SK-N-SH (cell line): ENCODE data around the gene HBQ1. TPM values are rescaled to one million over a fixed set of nuclear protein-coding genes. Genes with fewer than 3 reads are reported as not detected.
"Not testable (repeated sequence)": the region's sequence is repeated elsewhere in the genome, so short reads cannot be mapped to it uniquely, and the experiment has no call there.

Experiments used
- CTCF ChIA-PET: fragments of 300-600, 350-600 bp; formaldehyde crosslinking; extraction: SDS; loops from one replicate; lab custom pipeline; 2021; lab: Yijun Ruan, JAX
- POLR2A ChIA-PET: fragments of 350-600 bp; sonication (Branson Sonifier 250); formaldehyde crosslinking; extraction: SDS; loops from one replicate; lab custom pipeline; 2020; ENCODE audit warnings: antibody characterized with exemption, inconsistent platforms; lab: Yijun Ruan, JAX
- DNase-seq: peaks from one replicate; pipeline ENCODE4 v3.0.0; 2012
- H2AFZ ChIP-seq: fragments of 200-600 bp; sonication (generic); 2 replicates; pipeline ENCODE4 v1.8.1; 2016; ENCODE audit warnings: antibody characterized with exemption, mild to moderate bottlenecking, low read depth
- H3F3A ChIP-seq: fragments of 200-600 bp; sonication (generic); replicated peaks from 2 replicates; pipeline ENCODE3; 2016; ENCODE audit warnings: antibody characterized with exemption, mild to moderate bottlenecking; ENCODE audit not compliant: insufficient read depth
- H3K27ac ChIP-seq, 2 experiments: fragments of 200-500 bp in 1 of 2; fragments of 200-600 bp in 1 of 2; sonication (Bioruptor generic) in 1 of 2; sonication (generic), shearing (Covaris generic) in 1 of 2; 2 replicates each; pipeline versions ENCODE4 v1.5.1 to v1.6.1; 2014 to 2016; ENCODE audit warnings: low read depth in 2 of 2, inconsistent platforms in 1 of 2, low read length in 1 of 2, mild to moderate bottlenecking in 1 of 2, mixed read lengths in 1 of 2
- H3K27me3 ChIP-seq: fragments of 200-600 bp; sonication (generic), shearing (Covaris generic); 2 replicates; pipeline ENCODE4 v1.6.1; 2016; ENCODE audit warnings: mixed run types; ENCODE audit not compliant: insufficient read depth
- H3K36me3 ChIP-seq, 2 experiments: fragments of 200-500 bp in 1 of 2; fragments of 200-600 bp in 1 of 2; sonication (Bioruptor generic) in 1 of 2; sonication (generic) in 1 of 2; replicated peaks in 1 of 2; 2 replicates each; pipeline versions ENCODE3 to v1.5.1; 2014 to 2016; ENCODE audit warnings: low read length in 1 of 2, mild to moderate bottlenecking in 1 of 2; ENCODE audit not compliant: insufficient read depth in 2 of 2, control insufficient read depth in 1 of 2
- H3K4me1 ChIP-seq, 2 experiments: fragments of 200-500 bp in 1 of 2; fragments of 200-600 bp in 1 of 2; sonication (Bioruptor generic) in 1 of 2; sonication (generic), shearing (Covaris generic) in 1 of 2; 2 replicates each; pipeline versions ENCODE4 v1.5.1 to v1.6.1; 2014 to 2016; ENCODE audit warnings: low read depth in 1 of 2, low read length in 1 of 2, mixed run types in 1 of 2; ENCODE audit not compliant: insufficient read depth in 2 of 2, control insufficient read depth in 1 of 2
- H3K4me2 ChIP-seq: fragments of 200-600 bp; sonication (generic), shearing (Covaris generic); 2 replicates; pipeline ENCODE4 v1.6.1; 2017; ENCODE audit warnings: mixed run types
- H3K4me3 ChIP-seq, 2 experiments: fragments of 200-500 bp in 1 of 2; fragments of 200-600 bp in 1 of 2; sonication (Bioruptor generic) in 1 of 2; sonication (generic), shearing (Covaris generic) in 1 of 2; 2 replicates each; pipeline versions ENCODE4 v1.5.1 to v1.8.1; 2014 to 2016; ENCODE audit warnings: low read depth in 2 of 2, inconsistent platforms in 1 of 2, low read length in 1 of 2, mild to moderate bottlenecking in 1 of 2, mixed read lengths in 1 of 2, moderate library complexity in 1 of 2
- H3K79me2 ChIP-seq: fragments of 200-600 bp; sonication (generic); 2 replicates; pipeline ENCODE4 v1.8.1; 2017; ENCODE audit warnings: mild to moderate bottlenecking; ENCODE audit not compliant: insufficient read depth
- H3K9ac ChIP-seq: fragments of 200-600 bp; sonication (generic); 2 replicates; pipeline ENCODE4 v1.6.1; 2017; ENCODE audit warnings: mixed run types
- H3K9me2 ChIP-seq: fragments of 200-600 bp; sonication (generic); 2 replicates; pipeline ENCODE4 v1.6.1; 2017; ENCODE audit warnings: mixed run types
- H3K9me3 ChIP-seq: fragments of 200-600 bp; sonication (generic); 2 replicates; pipeline ENCODE4 v1.6.1; 2017; ENCODE audit warnings: mixed run types, mild to moderate bottlenecking, moderate library complexity
- H4K20me1 ChIP-seq: fragments of 200-600 bp; sonication (generic); 2 replicates; pipeline ENCODE4 v1.6.1; 2017; ENCODE audit warnings: mild to moderate bottlenecking, mixed run types; ENCODE audit not compliant: insufficient read depth
- EP300 ChIP-seq, 2 experiments: IDR thresholded peaks; 2 replicates each; pipeline versions ENCODE4 v1.4.0 to v1.6.1; 2012; ENCODE audit warnings: borderline replicate concordance in 1 of 2, low read depth in 1 of 2, low read length in 1 of 2
- EZH2phosphoT487 ChIP-seq: fragments of 200-600 bp; sonication (generic); IDR thresholded peaks from 2 replicates; pipeline ENCODE4 v1.6.1; 2017; ENCODE audit warnings: low read depth, mixed run types, mild to moderate bottlenecking, antibody characterized with exemption, moderate library complexity, borderline replicate concordance
- FOSL2 ChIP-seq: IDR thresholded peaks from 2 replicates; pipeline ENCODE4 v1.4.0; 2012; ENCODE audit warnings: low read depth, mild to moderate bottlenecking, moderate library complexity, borderline replicate concordance
- FOXJ3 ChIP-seq: sonication (generic); formaldehyde crosslinking; IDR thresholded peaks from 2 replicates; pipeline ENCODE4 v1.5.1; 2020; ENCODE audit warnings: mild to moderate bottlenecking, missing genetic modification reagents
- IRF3 ChIP-seq: fragments of 150-350 bp; IDR thresholded peaks from 2 replicates; pipeline ENCODE4 v1.6.1; 2016; ENCODE audit warnings: mild to moderate bottlenecking, low read depth, low read length
- JUND ChIP-seq: IDR thresholded peaks from 2 replicates; pipeline ENCODE4 v1.4.0; 2012
- MAX ChIP-seq: IDR thresholded peaks from 2 replicates; pipeline ENCODE4 v1.4.0; 2012; ENCODE audit warnings: low read depth
- MXI1 ChIP-seq: IDR thresholded peaks from 2 replicates; pipeline ENCODE4 v1.6.1; 2012; ENCODE audit warnings: mild to moderate bottlenecking, low read depth, low read length, improper control_type of control experiment
- NFIC ChIP-seq: IDR thresholded peaks from 2 replicates; pipeline ENCODE4 v1.4.0; 2012; ENCODE audit warnings: borderline replicate concordance
- NRF1 ChIP-seq: IDR thresholded peaks from 2 replicates; pipeline ENCODE4 v1.6.1; 2012; ENCODE audit warnings: low read depth, mild to moderate bottlenecking, low read length
- RAD21 ChIP-seq: IDR thresholded peaks from 2 replicates; pipeline ENCODE4 v1.6.1; 2012; ENCODE audit warnings: mild to moderate bottlenecking, low read length
- SIN3A ChIP-seq: IDR thresholded peaks from 2 replicates; pipeline ENCODE4 v1.6.1; 2012; ENCODE audit warnings: low read depth, mild to moderate bottlenecking, low read length, moderate library complexity, borderline replicate concordance
- WGBS: methylation state at CpG from one replicate; pipeline ENCODE4 v1.1.6; 2017; ENCODE audit warnings: low lambda C conversion rate; 5-methylcytosine and 5-hydroxymethylcytosine counted together
- polyA plus RNA-seq, 3 experiments: library from polyadenylated mRNA; depleted of rRNA; stranded (reverse); fragments of >200 nt; gene quantifications; 2 replicates each; pipeline ENCODE4 v1.2.3, GENCODE V29; 2012

The HBQ1 gene
- polyA plus RNA-seq, 1 of the 3 experiments (the other 2 are of a cell fraction), result 5.2 TPM

- TF ChIP-seq IRF3, result no peak
- TF ChIP-seq EZH2phosphoT487, result no peak
- TF ChIP-seq EP300 (IDR thresholded peaks at IDR 0.05; ENCODE audit: borderline replicate concordance in 1 of 2, low read depth in 1 of 2, low read length in 1 of 2), result no peak
- TF ChIP-seq NRF1, result no peak
- TF ChIP-seq MXI1, result no peak
- no peak for TF ChIP-seq MAX
- TF ChIP-seq NFIC, result no peak
- no peak for TF ChIP-seq JUND
Measured at GRCh38 chr16:155031-155398, 25.2 kb upstream of the HBQ1 start (continued).

GRCh38 chr16:159136-159849, 21.0 kb upstream of the HBQ1 start:
- peaks cover 0 to 7% of the 10 kb centered on the region in 2 experiments; a peak in 1 of 4 replicates for H3K4me1 ChIP-seq
- no peak overlapping the region for H3K27ac ChIP-seq
- no peaks in the 10 kb centered on the region for H3F3A ChIP-seq
- H3K9ac ChIP-seq, result no peak overlapping the region
- H4K20me1 ChIP-seq, result no peaks in the 10 kb centered on the region
- TF ChIP-seq RAD21 (no peak), SIN3A (no peak), FOSL2 (no peak), EZH2phosphoT487 (no peak), FOXJ3 (CRISPR knock-in tag) (no peak)
- 40% methylated on average over 6 of the region's 6 CpGs for WGBS
- no peaks in the 10 kb centered on the region; the same call in 1 of the 2 replicates for H3K27me3 ChIP-seq
- H3K36me3 ChIP-seq, result no peaks in the 10 kb centered on the region
- no peaks in the 10 kb centered on the region for H3K79me2 ChIP-seq
- no peak overlapping the region for H2AFZ ChIP-seq
- no peak overlapping the region for H3K4me2 ChIP-seq
- ChIA-PET CTCF (interaction anchor here (1.0 to 1.1 kb wide), 2 partner anchors 23 to 93 kb away, joined by 3 to 4 read pairs; no protein-coding TSS in a partner anchor), POLR2A (no interaction called here)
- no peaks in the 10 kb centered on the region for H3K9me2 ChIP-seq
- no peak overlapping the region for H3K4me3 ChIP-seq
- H3K9me3 ChIP-seq, result no peaks in the 10 kb centered on the region
- DNase-seq, result no peak

GRCh38 chr16:160242-160641, 20.0 kb upstream of the HBQ1 start:
- H3F3A ChIP-seq, H3K4me2 ChIP-seq, H3K9me3 ChIP-seq, H3K4me3 ChIP-seq, H3K27me3 ChIP-seq, H3K9ac ChIP-seq, H4K20me1 ChIP-seq, H3K27ac ChIP-seq, DNase-seq, H3K9me2 ChIP-seq, H3K4me1 ChIP-seq, H3K79me2 ChIP-seq, H2AFZ ChIP-seq, POLR2A ChIA-PET, H3K36me3 ChIP-seq: not testable (repeated sequence)
- CTCF ChIA-PET, result interaction anchor here (1.0 kb wide), 1 partner anchor 22 kb away, joined by 3 read pairs; no protein-coding TSS in a partner anchor
- WGBS, result 41% methylated on average over 13 of the region's 20 CpGs
